HepG2 (cell line): ENCODE results near the gene ARSB. TPM values are rescaled to one million over a fixed set of nuclear protein-coding genes. Genes with fewer than 3 reads are reported as not detected.

Source experiments
- ATAC-seq: fragments of 200-7000 bp; cut with Tn5 transposase; 3 replicates; pipeline ENCODE4 v1.9.1; 2020; ENCODE audit warnings: mild to moderate bottlenecking, moderate library complexity
- BruUV-seq: library from RNA; stranded (reverse); fragments of 400-500 nt; replicated peaks from 2 replicates; lab custom pipeline; 2021; lab: Mats Ljungman, UMichigan
- CTCF ChIA-PET: fragments of 300-600 bp; formaldehyde crosslinking; extraction: SDS; loops from one replicate; lab custom pipeline; 2021; ENCODE audit warnings: low total read pairs, inconsistent platforms, low intra/inter-chr PET ratio; lab: Yijun Ruan, JAX
- POLR2A ChIA-PET: fragments of 350-600 bp; sonication (Branson Sonifier 250); formaldehyde crosslinking; loops from one replicate; lab custom pipeline; 2020; ENCODE audit warnings: antibody characterized with exemption, inconsistent platforms; lab: Yijun Ruan, JAX
- DNase-seq: peaks from one replicate; pipeline ENCODE4 v3.0.0-alpha.2; 2015; ENCODE audit warnings: low spot score
- FAIRE-seq: peaks from 3 replicates; lab custom pipeline; 2011; peaks lifted over from hg19 to GRCh38; lab: Jason Lieb, UNC
- H2AFZ ChIP-seq: one replicate; pipeline ENCODE4 v1.6.1; 2011; ENCODE audit warnings: low read length, inconsistent platforms
- H3K27ac ChIP-seq: fragments of 300-600 bp; 3 replicates; pipeline ENCODE4 v1.8.0; 2011; ENCODE audit warnings: mixed run types, mild to moderate bottlenecking, mixed read lengths, low read length, inconsistent platforms; ENCODE audit not compliant: insufficient read depth; ENCODE audit errors: extremely low read length
- H3K27me3 ChIP-seq, 2 experiments: fragments of 200-600 bp in 1 of 2; 2 replicates in 1 of 2; 3 replicates in 1 of 2; pipeline versions ENCODE4 v1.6.0 to v1.8.0; 2011; ENCODE audit warnings: low read length in 2 of 2, mild to moderate bottlenecking in 2 of 2, moderate library complexity in 2 of 2, inconsistent platforms in 1 of 2; ENCODE audit not compliant: insufficient read depth in 2 of 2, control insufficient read depth in 1 of 2
- H3K36me3 ChIP-seq, 2 experiments: fragments of 200-600 bp in 1 of 2; replicated peaks in 1 of 2; 2 replicates in 1 of 2; 3 replicates in 1 of 2; pipeline versions ENCODE4 v1.5.1 to v1.8.0; 2011; ENCODE audit warnings: low read length in 2 of 2, inconsistent platforms in 1 of 2; ENCODE audit not compliant: insufficient read depth in 2 of 2, control insufficient read depth in 1 of 2
- H3K4me1 ChIP-seq: 2 replicates; pipeline ENCODE4 v1.5.1; 2012; ENCODE audit warnings: low read length, inconsistent platforms; ENCODE audit not compliant: insufficient read depth
- H3K4me2 ChIP-seq: 2 replicates; pipeline ENCODE4 v1.6.0; 2011; ENCODE audit warnings: low read depth, low read length, inconsistent platforms
- H3K4me3 ChIP-seq, 3 experiments: fragments of 200-600 bp in 1 of 3; sonication (generic), shearing (Covaris generic) in 1 of 3; replicated peaks in 1 of 3; 2 replicates each; pipeline ENCODE4 v1.5.1; 2011 to 2016; ENCODE audit warnings: low read length in 3 of 3, inconsistent platforms in 2 of 3, low read depth in 2 of 3, mild to moderate bottlenecking in 2 of 3, control low read depth in 1 of 3, mixed read lengths in 1 of 3; ENCODE audit not compliant: insufficient read depth in 1 of 3
- H3K79me2 ChIP-seq: one replicate; pipeline ENCODE4 v1.6.1; 2011; ENCODE audit warnings: low read length, inconsistent platforms; ENCODE audit not compliant: insufficient read depth
- H3K9ac ChIP-seq: 2 replicates; pipeline ENCODE4 v1.6.0; 2011; ENCODE audit warnings: mild to moderate bottlenecking, low read depth, low read length, inconsistent platforms; ENCODE audit not compliant: insufficient read depth
- H3K9me3 ChIP-seq: 2 replicates; pipeline ENCODE4 v1.5.1; 2012; ENCODE audit warnings: mild to moderate bottlenecking, low read length
- H4K20me1 ChIP-seq: 2 replicates; pipeline ENCODE4 v1.6.0; 2011; ENCODE audit warnings: inconsistent platforms, mild to moderate bottlenecking, low read length, moderate library complexity; ENCODE audit not compliant: insufficient read depth
- ARID3A ChIP-seq: IDR thresholded peaks from 2 replicates; pipeline ENCODE4 v1.6.1; 2012; ENCODE audit warnings: low read depth, low read length, improper control_type of control experiment
- ELF1 ChIP-seq: sonication (generic); formaldehyde crosslinking; IDR thresholded peaks from 2 replicates; pipeline ENCODE4 v1.4.0; 2020; ENCODE audit warnings: missing genetic modification reagents
- HNF4A ChIP-seq: sonication (generic); formaldehyde crosslinking; IDR thresholded peaks from 2 replicates; pipeline ENCODE4 v1.4.0; 2020; ENCODE audit warnings: missing genetic modification reagents
- LCORL ChIP-seq, 2 experiments: fragments of 450-650 bp in 1 of 2; sonication (generic) in 1 of 2; formaldehyde crosslinking in 1 of 2; IDR thresholded peaks; 2 replicates each; pipeline versions ENCODE4 v1.5.0 to v1.6.1; 2017 to 2020; ENCODE audit warnings: antibody characterized with exemption in 1 of 2, missing genetic modification reagents in 1 of 2
- NCOA2 ChIP-seq: sonication (generic); formaldehyde crosslinking; IDR thresholded peaks from 2 replicates; pipeline ENCODE4 v1.8.0; 2022; ENCODE audit warnings: inconsistent platforms
- SIX1 ChIP-seq: sonication (generic); formaldehyde crosslinking; IDR thresholded peaks from 2 replicates; pipeline ENCODE4 v1.4.0; 2020; ENCODE audit warnings: missing genetic modification reagents, borderline replicate concordance
- TGIF2 ChIP-seq: IDR thresholded peaks from 2 replicates; pipeline ENCODE4 v1.6.1; 2016; ENCODE audit warnings: control low read depth, missing compliant biosample characterization
- TOE1 ChIP-seq: sonication (generic); formaldehyde crosslinking; IDR thresholded peaks from 2 replicates; pipeline ENCODE4 v1.4.0; 2020; ENCODE audit warnings: mild to moderate bottlenecking, missing genetic modification reagents
- TRAFD1 ChIP-seq: sonication (generic); formaldehyde crosslinking; IDR thresholded peaks from 2 replicates; pipeline ENCODE4 v1.5.1; 2020; ENCODE audit warnings: missing genetic modification reagents, mild to moderate bottlenecking, borderline replicate concordance
- ZNF234 ChIP-seq: sonication (generic); formaldehyde crosslinking; conservative IDR thresholded peaks from 2 replicates; pipeline ENCODE4 v1.5.1; 2020; ENCODE audit warnings: mild to moderate bottlenecking, missing genetic modification reagents
- ZNF33A ChIP-seq: sonication (generic); formaldehyde crosslinking; IDR thresholded peaks from 2 replicates; pipeline ENCODE4 v1.5.1; 2020; ENCODE audit warnings: missing genetic modification reagents, mild to moderate bottlenecking, moderate library complexity, borderline replicate concordance
- ZNF567 ChIP-seq: sonication (generic); formaldehyde crosslinking; IDR thresholded peaks from 2 replicates; pipeline ENCODE4 v1.8.1; 2023; ENCODE audit warnings: mild to moderate bottlenecking, missing genetic modification reagents, borderline replicate concordance
- ZNF772 ChIP-seq: sonication (generic); formaldehyde crosslinking; IDR thresholded peaks from 2 replicates; pipeline ENCODE4 v1.5.0; 2020; ENCODE audit warnings: mild to moderate bottlenecking, missing genetic modification reagents
- ZNF776 ChIP-seq: sonication (generic); formaldehyde crosslinking; IDR thresholded peaks from 2 replicates; pipeline ENCODE4 v1.4.0; 2020; ENCODE audit warnings: mild to moderate bottlenecking, missing genetic modification reagents
- WGBS: methylation state at CpG from one replicate; pipeline ENCODE4 v1.1.6; 2017; ENCODE audit warnings: low lambda C conversion rate; 5-methylcytosine and 5-hydroxymethylcytosine counted together
- in situ Hi-C: cut with HindIII; loops from 2 replicates; pipeline ENCODE4 v1.10.0; 2017; ENCODE audit warnings: low pct_unique_long_range_greater_than_20kb; ENCODE audit not compliant: extremely low pct_ligation_motif_present
- intact Hi-C: fragments of 100-400 bp; cut with micrococcal nuclease; formaldehyde crosslinking; loops from one replicate; pipeline ENCODE4 v1.10.0; 2022; ENCODE audit not compliant: unreplicated experiment
- polyA plus RNA-seq, 8 experiments: library from polyadenylated mRNA; depleted of rRNA in 3 of 8; stranded (reverse) in 7 of 8; unstranded in 1 of 8; fragments of >200 nt; fragmentation: Illumina TruSeq in 4 of 8; extraction: Trizol in 4 of 8; gene quantifications; 2 replicates each; pipeline versions ENCODE4 v1.2.1 to v1.2.3, GENCODE V29; 2011 to 2016; ENCODE audit warnings: low read depth in 4 of 8, missing spikeins in 1 of 8, mixed read lengths in 1 of 8; ENCODE audit not compliant: insufficient read depth in 1 of 8
- total RNA-seq, 5 experiments: library from RNA; depleted of rRNA; stranded (reverse); fragments of >200 nt; fragmentation: Illumina TruSeq; extraction: Trizol; gene quantifications; 2 replicates each; pipeline ENCODE4 v1.2.3, GENCODE V29; 2016; ENCODE audit warnings: low read depth in 1 of 5
- TF ChIP-seq, protein P1 (sequence below): sonication (generic); formaldehyde crosslinking; IDR thresholded peaks from 2 replicates; pipeline ENCODE4 v1.8.1; 2022; ENCODE audit warnings: mild to moderate bottlenecking, missing genetic modification reagents

The ARSB gene
- total and polyA plus RNA-seq, 2 of the 13 experiments (the other 11 are each of a cell fraction or from before 2014, with no cell fraction given) = 52.6 to 66.4 TPM

DNA sequence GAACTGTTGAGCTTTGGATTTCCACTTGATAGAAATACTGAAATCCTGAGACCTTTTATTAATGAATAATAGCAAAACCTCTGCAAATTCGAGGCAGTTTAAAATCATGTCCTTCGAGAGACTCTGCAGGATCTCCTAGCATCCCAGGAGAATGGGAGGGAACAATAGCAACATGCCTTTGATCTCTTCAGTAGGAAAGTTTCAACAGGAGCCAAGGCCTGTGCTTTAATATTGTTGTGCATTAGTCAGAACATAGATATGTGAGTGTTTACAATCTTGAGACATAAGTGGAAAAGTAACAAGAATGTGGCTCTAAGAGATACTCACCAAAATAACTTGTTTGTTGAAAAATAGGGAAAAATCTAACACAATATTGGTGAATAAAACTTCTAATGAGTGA lies 253.2 kb downstream of the ARSB start:
- ChIA-PET POLR2A (no interaction called here), CTCF (no interaction called here)
- Histone ChIP-seq H3K36me3 (no peaks in the 10 kb centered on the region), H4K20me1 (no peaks in the 10 kb centered on the region), H3K4me1 (peaks cover 21% of the 10 kb centered on the region), H3K9ac (no peak overlapping the region), H3K4me2 (no peak overlapping the region), H3K27ac (no peak overlapping the region), H3K79me2 (no peaks in the 10 kb centered on the region), H3K9me3 (no peaks in the 10 kb centered on the region), H3K27me3 (no peaks in the 10 kb centered on the region), H2AFZ (no peak overlapping the region), H3K4me3 (no peak overlapping the region)
- DNase-seq (no peak), ATAC-seq (no peak), FAIRE-seq (no peak)
- no peak for TF ChIP-seq HNF4A (CRISPR knock-in tag)
- no peak for TF ChIP-seq ZNF772 (CRISPR knock-in tag)
- no peak for TF ChIP-seq ZNF776 (CRISPR knock-in tag)
- no peak for TF ChIP-seq ARID3A
- TF ChIP-seq ELF1 (CRISPR knock-in tag) = no peak
- no peak for TF ChIP-seq ZNF234
- no peak for TF ChIP-seq ZNF33A (CRISPR knock-in tag)
- no peak for TF ChIP-seq TGIF2 (CRISPR knock-in tag)
- TF ChIP-seq TOE1 = no peak
- no peak for TF ChIP-seq ZNF567 (CRISPR knock-in tag)
- no peak for TF ChIP-seq LCORL (IDR thresholded peaks at IDR 0.05)
- no peak for TF ChIP-seq LCORL (CRISPR knock-in tag; IDR thresholded peaks at IDR 0.05)
- TF ChIP-seq, protein P1, sequence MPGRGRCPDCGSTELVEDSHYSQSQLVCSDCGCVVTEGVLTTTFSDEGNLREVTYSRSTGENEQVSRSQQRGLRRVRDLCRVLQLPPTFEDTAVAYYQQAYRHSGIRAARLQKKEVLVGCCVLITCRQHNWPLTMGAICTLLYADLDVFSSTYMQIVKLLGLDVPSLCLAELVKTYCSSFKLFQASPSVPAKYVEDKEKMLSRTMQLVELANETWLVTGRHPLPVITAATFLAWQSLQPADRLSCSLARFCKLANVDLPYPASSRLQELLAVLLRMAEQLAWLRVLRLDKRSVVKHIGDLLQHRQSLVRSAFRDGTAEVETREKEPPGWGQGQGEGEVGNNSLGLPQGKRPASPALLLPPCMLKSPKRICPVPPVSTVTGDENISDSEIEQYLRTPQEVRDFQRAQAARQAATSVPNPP = no peak
- no peak for TF ChIP-seq TRAFD1 (CRISPR knock-in tag)
- no peak for TF ChIP-seq SIX1 (CRISPR knock-in tag)
- no peak for TF ChIP-seq NCOA2
- in situ Hi-C loops = no loop called here
- WGBS = 23% methylated on average over 2 of the region's 2 CpGs
- intact Hi-C loops = no loop called here
- no TSS peak for BruUV-seq
